ENCODE data around the gene CMBL.
"Not testable (repeated sequence)": the region's sequence is repeated elsewhere in the genome, so short reads cannot be mapped to it uniquely, and the experiment has no call there.

The CMBL gene

DNA sequence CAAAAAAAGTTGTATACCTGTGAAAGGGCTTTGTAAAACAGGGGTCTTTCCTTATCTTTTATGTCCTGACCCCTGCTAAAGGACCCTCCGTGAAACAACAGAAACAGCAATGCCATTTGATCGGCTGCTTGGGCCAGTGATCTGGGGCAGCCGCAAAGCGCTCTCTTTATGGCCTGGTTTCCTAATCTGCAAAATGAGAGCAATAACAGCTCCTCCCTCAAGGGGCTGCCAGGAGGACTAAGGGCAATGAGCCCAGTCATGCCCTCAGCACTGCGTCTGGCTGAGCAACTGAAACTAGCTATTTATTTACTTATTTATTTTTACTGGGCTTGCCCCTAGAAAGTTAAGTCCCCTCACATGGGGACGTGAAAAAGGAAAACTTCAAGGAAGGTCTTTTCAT is 18.3 kb downstream of the CMBL start:
- TF ChIP-seq, protein P1, sequence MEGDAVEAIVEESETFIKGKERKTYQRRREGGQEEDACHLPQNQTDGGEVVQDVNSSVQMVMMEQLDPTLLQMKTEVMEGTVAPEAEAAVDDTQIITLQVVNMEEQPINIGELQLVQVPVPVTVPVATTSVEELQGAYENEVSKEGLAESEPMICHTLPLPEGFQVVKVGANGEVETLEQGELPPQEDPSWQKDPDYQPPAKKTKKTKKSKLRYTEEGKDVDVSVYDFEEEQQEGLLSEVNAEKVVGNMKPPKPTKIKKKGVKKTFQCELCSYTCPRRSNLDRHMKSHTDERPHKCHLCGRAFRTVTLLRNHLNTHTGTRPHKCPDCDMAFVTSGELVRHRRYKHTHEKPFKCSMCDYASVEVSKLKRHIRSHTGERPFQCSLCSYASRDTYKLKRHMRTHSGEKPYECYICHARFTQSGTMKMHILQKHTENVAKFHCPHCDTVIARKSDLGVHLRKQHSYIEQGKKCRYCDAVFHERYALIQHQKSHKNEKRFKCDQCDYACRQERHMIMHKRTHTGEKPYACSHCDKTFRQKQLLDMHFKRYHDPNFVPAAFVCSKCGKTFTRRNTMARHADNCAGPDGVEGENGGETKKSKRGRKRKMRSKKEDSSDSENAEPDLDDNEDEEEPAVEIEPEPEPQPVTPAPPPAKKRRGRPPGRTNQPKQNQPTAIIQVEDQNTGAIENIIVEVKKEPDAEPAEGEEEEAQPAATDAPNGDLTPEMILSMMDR (IDR thresholded peaks at IDR 0.05), result no peak
- DNase-seq (ENCODE audit: low spot score), result no peak
- Histone ChIP-seq H3K4me3 (no peak overlapping the region), H3K27ac (peak overlapping the region in 1 of 2 donors; percentile 20)

DNA sequence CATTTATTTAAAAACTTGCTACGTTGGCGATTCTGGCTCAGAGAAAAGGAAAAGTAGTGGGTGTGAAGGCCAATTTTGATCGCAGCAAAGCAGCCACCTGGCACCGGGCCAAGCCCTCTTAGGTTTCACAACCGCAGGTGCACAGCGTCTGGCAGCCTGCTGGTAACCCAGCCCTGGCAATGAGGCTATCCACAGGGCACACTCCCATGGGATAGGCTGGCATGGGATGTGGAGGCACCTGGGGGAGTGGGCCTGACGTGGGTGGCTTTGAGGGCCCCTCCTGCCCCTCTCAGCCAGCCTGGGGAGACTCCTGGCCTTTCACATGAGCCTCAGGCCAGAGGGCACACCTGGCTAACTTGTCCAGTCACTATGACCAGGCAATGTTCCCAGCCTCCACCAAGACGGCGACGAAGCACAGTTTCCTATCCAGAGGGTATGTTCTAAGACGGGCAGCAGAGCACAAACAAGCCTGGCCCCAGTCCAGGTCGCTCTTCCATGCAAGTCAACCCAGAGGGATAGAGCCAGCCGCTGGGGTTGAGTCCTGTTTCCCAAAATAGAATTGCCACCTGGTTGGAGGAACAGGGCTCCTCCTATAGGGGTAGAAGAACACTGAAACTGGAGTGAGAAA is 19.0 kb downstream of the CMBL start:
- H3K27ac ChIP-seq, result peak overlapping the region in 1 of 2 donors; percentile 20
- H3K4me3 ChIP-seq, result no peak overlapping the region
- no peak for DNase-seq (ENCODE audit: low spot score)
- TF ChIP-seq, protein P1 (IDR thresholded peaks at IDR 0.05), result no peak

DNA sequence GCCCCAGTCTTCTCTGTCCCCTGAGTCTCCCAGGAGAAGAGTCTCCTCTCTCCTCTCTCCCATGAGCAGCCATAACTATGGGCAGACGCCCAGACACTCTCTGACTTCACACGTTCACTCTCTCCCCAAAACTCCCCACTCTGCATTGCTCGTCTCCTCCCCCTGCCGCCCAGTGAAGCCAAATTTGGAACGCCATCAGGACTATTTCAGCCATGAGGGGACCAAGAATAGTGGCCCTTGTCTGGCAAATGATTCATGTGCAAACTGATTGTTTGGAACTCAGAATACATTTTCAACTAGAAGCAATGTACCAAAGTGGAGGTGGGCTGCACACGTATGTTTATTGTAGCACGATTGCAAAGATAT is 20.9 kb downstream of the CMBL start:
- TF ChIP-seq, protein P1 (IDR thresholded peaks at IDR 0.05), result no peak
- no peak overlapping the region for H3K27ac ChIP-seq
- no peak overlapping the region for H3K4me3 ChIP-seq
- no peak for DNase-seq (ENCODE audit: low spot score)

DNA sequence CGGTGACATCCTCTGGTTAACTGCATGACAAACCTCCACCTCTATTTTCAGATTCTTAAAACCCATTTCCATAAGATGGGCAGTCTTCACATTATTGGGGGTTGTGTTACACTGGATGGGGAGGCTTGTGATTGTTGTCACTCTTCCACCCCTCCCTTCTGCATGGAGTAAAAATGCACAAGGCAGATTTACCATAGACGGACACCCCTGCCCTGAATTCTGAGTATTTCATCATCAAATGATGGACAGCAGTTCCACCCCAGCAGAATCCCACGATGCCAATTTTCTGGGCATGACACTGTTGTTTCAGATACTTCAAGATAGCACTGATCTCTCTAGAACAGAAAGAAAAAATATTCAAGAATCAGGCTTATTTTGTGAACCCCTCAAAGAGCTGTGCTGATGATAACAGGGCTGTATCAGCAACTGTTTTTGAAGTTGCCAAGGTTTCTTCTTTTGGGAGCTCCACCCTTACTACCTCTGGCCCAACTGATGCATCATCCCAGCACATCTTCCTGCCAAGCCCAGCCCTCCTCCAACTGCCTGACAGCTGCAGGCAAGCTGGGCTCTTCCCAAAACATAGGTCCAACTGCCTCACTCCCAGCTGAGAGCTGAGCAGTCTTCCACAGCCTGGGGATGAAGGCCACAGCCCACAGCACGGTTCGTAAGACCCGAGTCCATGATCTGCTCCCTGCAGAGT is 21.4 kb downstream of the CMBL start:
- TF ChIP-seq, protein P1 (IDR thresholded peaks at IDR 0.05), result no peak
- Histone ChIP-seq H3K27ac (no peak overlapping the region), H3K4me3 (no peak overlapping the region)
- no peak for DNase-seq (ENCODE audit: low spot score)

DNA sequence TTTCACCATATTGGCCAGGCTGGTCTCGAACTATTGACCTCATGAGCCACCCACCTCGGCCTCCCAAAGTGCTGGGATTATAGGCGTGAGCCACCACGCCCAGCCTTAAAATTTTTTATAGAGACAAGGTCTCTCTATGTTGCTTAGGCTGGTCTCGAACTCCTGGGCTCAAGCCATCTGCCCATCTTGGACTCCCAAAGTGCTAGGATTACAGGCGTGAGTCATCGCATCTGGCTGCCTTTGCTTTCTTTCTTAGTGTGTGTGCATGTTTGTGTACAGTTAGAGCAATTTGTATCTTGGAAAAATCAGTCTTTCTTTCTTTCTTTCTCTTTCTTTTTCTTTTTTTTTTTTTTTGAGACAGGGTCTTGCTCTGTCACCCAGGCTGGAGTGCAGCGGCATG is 22.3 kb downstream of the CMBL start:
- H3K4me3 ChIP-seq; H3K27ac ChIP-seq; DNase-seq (ENCODE audit: low spot score): not testable (repeated sequence)

DNA sequence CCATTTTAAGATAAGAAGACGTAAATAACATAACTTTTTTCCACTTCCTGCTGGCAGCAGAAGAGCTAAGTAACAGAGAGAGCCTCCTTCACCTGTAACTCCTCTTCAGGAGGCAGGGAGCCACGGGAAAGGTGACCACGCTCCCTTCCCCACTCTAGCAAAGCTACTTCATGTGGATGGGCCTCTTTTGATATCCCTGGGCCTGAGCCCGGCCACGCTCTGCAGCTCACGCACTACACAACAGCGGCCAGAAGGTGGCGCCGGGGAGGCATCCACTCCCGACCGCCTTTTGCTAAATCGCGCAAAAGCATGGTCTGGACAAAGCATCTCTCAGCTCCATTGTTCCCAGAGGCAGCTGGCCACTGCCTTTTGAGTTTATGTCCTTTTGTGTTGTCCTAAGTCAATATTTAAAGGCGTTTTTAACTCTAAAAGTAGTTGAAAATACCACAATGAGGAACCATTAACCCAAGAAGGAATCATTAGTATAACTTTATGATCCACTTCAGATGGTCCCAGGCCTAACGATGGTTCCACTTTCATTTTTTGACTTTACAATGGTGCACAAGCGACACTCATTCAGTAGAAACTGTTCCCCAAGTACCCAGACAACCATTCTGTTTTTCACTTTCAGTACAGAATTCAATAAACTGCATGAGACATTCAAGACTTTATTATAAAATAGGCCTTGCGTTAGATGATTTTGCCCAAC is 23.6 kb downstream of the CMBL start:
- H3K4me3 ChIP-seq, result no peak overlapping the region

More for the DNA sequence above, 23.6 kb downstream of the CMBL start:
- TF ChIP-seq, protein P1 (IDR thresholded peaks at IDR 0.05), result peak; percentile 87
- DNase-seq (ENCODE audit: low spot score), result peak; percentile 82
- H3K27ac ChIP-seq, result no peak overlapping the region

Measured in coronary artery (tissue), 2 donors.